ENCODE results near the gene NFE2L3. TPM values are rescaled to one million over a fixed set of nuclear protein-coding genes. Genes with fewer than 3 reads are reported as not detected.
A peak's percentile ranks its signal among the peaks of the same experiment; 100 is the strongest.

NFE2L3 gene
- total and polyA plus RNA-seq, 2 donors (not counting 3 experiments of a cell fraction or from before 2014, with no cell fraction given) = 29.6 to 40.2 TPM

GRCh38 chr7:26159243-26159642, 7.2 kb downstream of the NFE2L3 start:
- H3K9me3 ChIP-seq (replicated peaks; ENCODE audit: control insufficient read depth, insufficient read depth, low read length) = no peaks in the 10 kb centered on the region
- CTCF ChIA-PET = interaction anchor here (2.5 to 4.1 kb wide), 3 partner anchors 21 to 68 kb away, joined by 7 to 12 read pairs (median 8); no protein-coding TSS in a partner anchor
- dilution Hi-C loops (cut with MboI; ENCODE audit: extremely low pct_ligation_motif_present, low sequenced_read_pairs) = no loop called here
- TF ChIP-seq, protein P1, sequence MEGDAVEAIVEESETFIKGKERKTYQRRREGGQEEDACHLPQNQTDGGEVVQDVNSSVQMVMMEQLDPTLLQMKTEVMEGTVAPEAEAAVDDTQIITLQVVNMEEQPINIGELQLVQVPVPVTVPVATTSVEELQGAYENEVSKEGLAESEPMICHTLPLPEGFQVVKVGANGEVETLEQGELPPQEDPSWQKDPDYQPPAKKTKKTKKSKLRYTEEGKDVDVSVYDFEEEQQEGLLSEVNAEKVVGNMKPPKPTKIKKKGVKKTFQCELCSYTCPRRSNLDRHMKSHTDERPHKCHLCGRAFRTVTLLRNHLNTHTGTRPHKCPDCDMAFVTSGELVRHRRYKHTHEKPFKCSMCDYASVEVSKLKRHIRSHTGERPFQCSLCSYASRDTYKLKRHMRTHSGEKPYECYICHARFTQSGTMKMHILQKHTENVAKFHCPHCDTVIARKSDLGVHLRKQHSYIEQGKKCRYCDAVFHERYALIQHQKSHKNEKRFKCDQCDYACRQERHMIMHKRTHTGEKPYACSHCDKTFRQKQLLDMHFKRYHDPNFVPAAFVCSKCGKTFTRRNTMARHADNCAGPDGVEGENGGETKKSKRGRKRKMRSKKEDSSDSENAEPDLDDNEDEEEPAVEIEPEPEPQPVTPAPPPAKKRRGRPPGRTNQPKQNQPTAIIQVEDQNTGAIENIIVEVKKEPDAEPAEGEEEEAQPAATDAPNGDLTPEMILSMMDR (IDR thresholded peaks at IDR 0.05; ENCODE audit: extremely low read depth in 1 of 2, insufficient read depth in 1 of 2, low read depth in 1 of 2, low read length in 2 of 2) = no peak
- TF ChIP-seq MYC (IDR thresholded peaks at IDR 0.05; ENCODE audit: low read depth, low read length) (no peak), JUN (IDR thresholded peaks at IDR 0.05; ENCODE audit: borderline replicate concordance, insufficient read depth, insufficient read length, low read depth) (no peak), POLR2AphosphoS5 (IDR thresholded peaks at IDR 0.05; ENCODE audit: insufficient read depth, low read depth, low read length) (no peak), FOS (IDR thresholded peaks at IDR 0.05; ENCODE audit: borderline replicate concordance, insufficient read depth, low read length) (no peak), MAX (IDR thresholded peaks at IDR 0.05; ENCODE audit: insufficient read depth, insufficient read length) (no peak), GATA2 (IDR thresholded peaks at IDR 0.05; ENCODE audit: insufficient read depth, insufficient read length, low read depth, low read length) (no peak), EZH2 (IDR thresholded peaks at IDR 0.05; ENCODE audit: borderline replicate concordance, low read depth, low read length, severe bottlenecking) (no peak), POLR2A (IDR thresholded peaks at IDR 0.05; ENCODE audit: low read depth, low read length) (no peak)
- H3K4me1 ChIP-seq (ENCODE audit: control insufficient read depth, extremely low read depth, insufficient read depth, low read length) = peaks cover 51% of the 10 kb centered on the region
- BruUV-seq (replicated peaks) = no TSS peak
- H3K27ac ChIP-seq (ENCODE audit: insufficient read depth, low read depth, low read length) = peak overlapping the region; percentile 33
- H3K9ac ChIP-seq (replicated peaks; ENCODE audit: extremely low read depth, insufficient read depth, low read length) = no peak overlapping the region
- intact Hi-C loops (cut with micrococcal nuclease) = loop anchor here (5.0 to 10.0 kb wide), 3 partner anchors 264 to 998 kb away; partner anchors contain the start of gene HOXA7
- peaks cover 67% of the 10 kb centered on the region for H3K79me2 ChIP-seq (ENCODE audit: control insufficient read depth, insufficient read depth, low read length)
- DNase-seq (ENCODE audit: low read depth, low spot score) (peak; percentile 45), FAIRE-seq (peak; percentile 12)
- H3K9me1 ChIP-seq (replicated peaks; ENCODE audit: control insufficient read depth, extremely low read depth, insufficient read depth, low read length) = no peaks in the 10 kb centered on the region
- H2AFZ ChIP-seq (ENCODE audit: low read depth, low read length) = no peak overlapping the region
- peak overlapping the region; percentile 44 for H3K4me2 ChIP-seq (ENCODE audit: insufficient read depth, low read length)
- H4K20me1 ChIP-seq (replicated peaks; ENCODE audit: control insufficient read depth, extremely low read depth, insufficient read depth, low read length) = no peaks in the 10 kb centered on the region
- no peaks in the 10 kb centered on the region for H3K27me3 ChIP-seq (ENCODE audit: control insufficient read depth in 2 of 2, insufficient read depth in 2 of 2, low read length in 2 of 2)
- no peaks in the 10 kb centered on the region for H3K36me3 ChIP-seq (ENCODE audit: control insufficient read depth in 2 of 2, extremely low read depth in 1 of 2, insufficient read depth in 2 of 2, low read length in 2 of 2)
- H3K4me3 ChIP-seq (replicated peaks in 1 of 3; ENCODE audit: insufficient read depth in 1 of 3, low read depth in 1 of 3, low read length in 3 of 3) = no peak overlapping the region
- POLR2A ChIA-PET = no interaction called here

All from endothelial cell of umbilical vein (primary cell).